ENCODE measurements around the gene ZNF565. TPM values are rescaled to one million over a fixed set of nuclear protein-coding genes. Genes with fewer than 3 reads are reported as not detected.
"Not testable (repeated sequence)": the region's sequence is repeated elsewhere in the genome, so short reads cannot be mapped to it uniquely, and the experiment has no call there.

Gene ZNF565
- total RNA-seq, 1 donor from 2014 or later: 6.6 TPM

DNA sequence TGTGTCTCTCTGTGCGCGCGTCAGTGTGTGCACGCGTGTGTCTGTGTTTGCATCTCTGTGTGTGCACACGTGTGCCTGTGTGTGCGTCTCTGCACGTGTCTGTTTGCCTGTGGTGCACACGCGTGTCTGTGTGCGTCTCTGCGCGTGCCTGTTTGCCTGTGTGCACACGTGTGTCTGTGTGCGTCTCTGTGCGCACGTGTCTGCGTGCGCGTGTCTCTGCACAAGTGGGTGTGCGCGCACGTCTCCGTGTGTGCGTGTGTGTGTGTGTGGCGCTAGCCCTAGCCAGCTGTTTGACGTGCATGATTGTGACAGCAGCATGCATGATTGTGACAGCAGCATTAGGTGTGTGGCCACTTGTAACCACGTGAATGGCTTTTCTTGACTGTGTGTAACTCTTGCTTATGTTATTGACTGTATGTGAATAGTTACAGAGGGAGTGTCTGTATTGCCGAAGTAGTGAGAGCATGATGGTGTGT lies 31.6 kb upstream of the ZNF565 start:
- Mint-ChIP-seq H3K27me3 (ENCODE audit: unreplicated experiment) (peaks cover 3% of the 10 kb centered on the region), H3K36me3 (ENCODE audit: unreplicated experiment) (peaks cover 2% of the 10 kb centered on the region), H3K4me3 (ENCODE audit: unreplicated experiment) (no peak overlapping the region), H3K27ac (ENCODE audit: unreplicated experiment) (no peak overlapping the region), H3K9me3 (ENCODE audit: unreplicated experiment) (peaks cover 20% of the 10 kb centered on the region), H3K4me1 (ENCODE audit: unreplicated experiment) (no peaks in the 10 kb centered on the region)
- TF ChIP-seq, protein P1, sequence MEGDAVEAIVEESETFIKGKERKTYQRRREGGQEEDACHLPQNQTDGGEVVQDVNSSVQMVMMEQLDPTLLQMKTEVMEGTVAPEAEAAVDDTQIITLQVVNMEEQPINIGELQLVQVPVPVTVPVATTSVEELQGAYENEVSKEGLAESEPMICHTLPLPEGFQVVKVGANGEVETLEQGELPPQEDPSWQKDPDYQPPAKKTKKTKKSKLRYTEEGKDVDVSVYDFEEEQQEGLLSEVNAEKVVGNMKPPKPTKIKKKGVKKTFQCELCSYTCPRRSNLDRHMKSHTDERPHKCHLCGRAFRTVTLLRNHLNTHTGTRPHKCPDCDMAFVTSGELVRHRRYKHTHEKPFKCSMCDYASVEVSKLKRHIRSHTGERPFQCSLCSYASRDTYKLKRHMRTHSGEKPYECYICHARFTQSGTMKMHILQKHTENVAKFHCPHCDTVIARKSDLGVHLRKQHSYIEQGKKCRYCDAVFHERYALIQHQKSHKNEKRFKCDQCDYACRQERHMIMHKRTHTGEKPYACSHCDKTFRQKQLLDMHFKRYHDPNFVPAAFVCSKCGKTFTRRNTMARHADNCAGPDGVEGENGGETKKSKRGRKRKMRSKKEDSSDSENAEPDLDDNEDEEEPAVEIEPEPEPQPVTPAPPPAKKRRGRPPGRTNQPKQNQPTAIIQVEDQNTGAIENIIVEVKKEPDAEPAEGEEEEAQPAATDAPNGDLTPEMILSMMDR (IDR thresholded peaks at IDR 0.05): no peak
- DNase-seq (ENCODE audit: extremely low spot score, unreplicated experiment): no peak

DNA sequence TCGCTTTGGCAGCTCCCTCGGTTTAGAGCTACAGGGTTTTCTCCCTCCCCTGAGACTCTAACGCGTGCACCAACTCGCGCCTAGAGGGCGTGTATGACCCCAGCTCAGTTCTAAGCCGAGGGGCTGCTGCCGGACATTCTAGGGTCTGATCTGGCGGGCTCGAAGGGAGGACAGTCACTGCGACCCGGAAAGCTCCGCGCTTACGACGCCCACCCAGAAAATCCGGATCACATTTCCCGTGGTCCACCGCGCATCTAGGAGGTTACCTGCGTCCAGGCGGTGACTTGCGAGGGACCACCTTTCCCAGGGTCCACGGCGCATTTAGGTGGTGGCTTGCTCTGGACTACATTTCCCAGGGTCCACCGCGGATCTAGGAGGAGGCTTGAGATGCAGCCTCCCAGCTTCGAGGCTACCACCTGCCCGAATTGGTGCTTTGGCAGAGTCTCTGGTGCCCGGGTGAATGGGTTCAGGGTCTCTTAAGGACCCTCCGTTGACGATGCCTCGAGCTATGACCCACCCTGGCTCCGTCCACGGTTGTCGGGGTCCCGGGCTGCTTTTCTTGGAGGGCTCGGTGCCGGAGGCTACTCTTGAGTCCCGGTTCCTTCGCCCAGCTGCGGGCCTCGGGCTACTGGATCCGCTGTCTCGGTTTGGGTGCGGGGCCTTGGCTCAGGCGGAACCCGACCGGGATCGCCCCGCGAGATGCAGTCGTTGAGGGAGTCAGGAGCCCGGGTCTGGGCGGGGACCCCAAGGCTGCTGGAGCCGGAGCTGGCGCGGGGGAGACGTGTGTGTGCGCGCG lies 30.9 kb upstream of the ZNF565 start:
- peaks cover 2% of the 10 kb centered on the region for H3K36me3 Mint-ChIP-seq (ENCODE audit: unreplicated experiment)
- no peaks in the 10 kb centered on the region for H3K4me1 Mint-ChIP-seq (ENCODE audit: unreplicated experiment)
- TF ChIP-seq, protein P1 (IDR thresholded peaks at IDR 0.05): no peak
- H3K27me3 Mint-ChIP-seq (ENCODE audit: unreplicated experiment): peaks cover 3% of the 10 kb centered on the region
- H3K9me3 Mint-ChIP-seq (ENCODE audit: unreplicated experiment): peaks cover 20% of the 10 kb centered on the region
- no peak overlapping the region for H3K27ac Mint-ChIP-seq (ENCODE audit: unreplicated experiment)
- no peak for DNase-seq (ENCODE audit: extremely low spot score, unreplicated experiment)
- no peak overlapping the region for H3K4me3 Mint-ChIP-seq (ENCODE audit: unreplicated experiment)

DNA sequence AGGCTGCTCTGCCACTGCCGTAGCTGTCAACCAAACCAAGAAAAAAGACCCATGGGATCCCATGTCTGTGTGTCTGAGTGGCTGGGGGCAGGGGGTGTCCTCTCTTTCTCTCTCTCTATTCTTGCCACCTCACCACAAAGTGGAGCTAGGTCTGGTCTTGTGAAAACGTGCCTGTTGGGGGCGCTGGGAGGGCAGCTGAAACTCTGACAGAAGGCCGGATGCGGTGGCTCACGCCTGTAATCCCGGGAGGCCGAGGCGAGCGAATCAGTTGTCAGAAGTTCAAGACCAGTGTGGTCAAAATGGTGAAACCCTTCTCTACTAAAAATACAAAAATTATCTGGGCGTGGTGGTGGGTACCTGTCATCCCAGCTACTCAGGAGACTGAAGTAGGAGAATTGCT lies 29.6 kb upstream of the ZNF565 start:
- Mint-ChIP-seq H3K27me3 (ENCODE audit: unreplicated experiment) (peaks cover 3% of the 10 kb centered on the region), H3K9me3 (ENCODE audit: unreplicated experiment) (peaks cover 24% of the 10 kb centered on the region), H3K27ac (ENCODE audit: unreplicated experiment) (no peak overlapping the region), H3K4me1 (ENCODE audit: unreplicated experiment) (no peaks in the 10 kb centered on the region), H3K4me3 (ENCODE audit: unreplicated experiment) (no peak overlapping the region), H3K36me3 (ENCODE audit: unreplicated experiment) (peaks cover 11% of the 10 kb centered on the region)
- no peak for DNase-seq (ENCODE audit: extremely low spot score, unreplicated experiment)
- TF ChIP-seq, protein P1 (IDR thresholded peaks at IDR 0.05): no peak

DNA sequence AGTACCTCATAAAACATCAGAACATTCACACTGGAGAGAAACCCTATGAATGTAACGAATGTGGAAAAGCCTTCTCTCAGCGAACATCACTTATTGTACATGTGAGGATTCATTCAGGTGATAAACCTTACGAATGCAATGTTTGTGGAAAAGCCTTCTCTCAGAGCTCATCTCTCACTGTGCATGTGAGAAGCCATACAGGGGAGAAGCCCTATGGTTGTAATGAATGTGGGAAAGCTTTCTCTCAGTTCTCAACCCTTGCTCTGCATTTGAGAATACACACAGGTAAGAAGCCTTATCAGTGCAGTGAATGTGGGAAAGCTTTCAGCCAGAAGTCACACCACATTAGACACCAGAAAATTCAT lies 22.5 kb upstream of the ZNF565 start:
- Mint-ChIP-seq H3K4me1 (ENCODE audit: unreplicated experiment) (no peaks in the 10 kb centered on the region), H3K36me3 (ENCODE audit: unreplicated experiment) (peaks cover 78% of the 10 kb centered on the region), H3K9me3 (ENCODE audit: unreplicated experiment) (peaks cover 38% of the 10 kb centered on the region), H3K4me3 (ENCODE audit: unreplicated experiment) (no peak overlapping the region), H3K27ac (ENCODE audit: unreplicated experiment) (no peak overlapping the region), H3K27me3 (ENCODE audit: unreplicated experiment) (no peaks in the 10 kb centered on the region)
- TF ChIP-seq, protein P1 (IDR thresholded peaks at IDR 0.05): no peak
- DNase-seq (ENCODE audit: extremely low spot score, unreplicated experiment): no peak

DNA sequence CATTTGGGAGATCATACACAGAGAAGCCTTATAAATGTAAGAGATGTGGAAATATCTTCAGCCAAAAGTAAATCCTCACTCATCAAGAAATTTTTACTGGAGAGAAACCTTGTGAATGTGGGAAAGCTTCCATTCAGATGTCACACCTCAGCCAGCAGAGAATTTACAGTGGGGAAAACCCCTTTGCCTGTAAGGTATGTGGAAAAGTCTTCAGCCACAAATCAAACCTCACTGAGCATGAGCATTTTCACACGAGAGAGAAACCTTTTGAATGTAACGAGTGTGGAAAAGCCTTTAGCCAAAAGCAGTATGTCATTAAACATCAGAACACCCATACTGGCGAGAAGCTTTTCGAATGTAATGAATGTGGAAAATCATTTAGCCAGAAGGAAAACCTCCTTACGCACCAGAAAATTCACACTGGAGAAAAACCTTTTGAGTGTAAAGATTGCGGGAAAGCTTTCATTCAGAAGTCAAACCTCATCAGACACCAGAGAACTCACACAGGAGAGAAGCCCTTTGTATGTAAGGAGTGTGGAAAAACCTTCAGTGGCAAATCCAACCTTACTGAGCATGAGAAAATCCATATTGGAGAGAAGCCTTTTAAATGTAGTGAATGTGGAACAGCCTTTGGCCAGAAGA lies 22.0 kb upstream of the ZNF565 start:
- H3K27me3 Mint-ChIP-seq (ENCODE audit: unreplicated experiment): no peaks in the 10 kb centered on the region
- no peak overlapping the region for H3K27ac Mint-ChIP-seq (ENCODE audit: unreplicated experiment)
- H3K4me1 Mint-ChIP-seq (ENCODE audit: unreplicated experiment): no peaks in the 10 kb centered on the region
- TF ChIP-seq, protein P1 (IDR thresholded peaks at IDR 0.05): no peak
- no peak for DNase-seq (ENCODE audit: extremely low spot score, unreplicated experiment)
- H3K36me3 Mint-ChIP-seq (ENCODE audit: unreplicated experiment): peaks cover 83% of the 10 kb centered on the region
- no peak overlapping the region for H3K4me3 Mint-ChIP-seq (ENCODE audit: unreplicated experiment)
- peaks cover 38% of the 10 kb centered on the region for H3K9me3 Mint-ChIP-seq (ENCODE audit: unreplicated experiment)

DNA sequence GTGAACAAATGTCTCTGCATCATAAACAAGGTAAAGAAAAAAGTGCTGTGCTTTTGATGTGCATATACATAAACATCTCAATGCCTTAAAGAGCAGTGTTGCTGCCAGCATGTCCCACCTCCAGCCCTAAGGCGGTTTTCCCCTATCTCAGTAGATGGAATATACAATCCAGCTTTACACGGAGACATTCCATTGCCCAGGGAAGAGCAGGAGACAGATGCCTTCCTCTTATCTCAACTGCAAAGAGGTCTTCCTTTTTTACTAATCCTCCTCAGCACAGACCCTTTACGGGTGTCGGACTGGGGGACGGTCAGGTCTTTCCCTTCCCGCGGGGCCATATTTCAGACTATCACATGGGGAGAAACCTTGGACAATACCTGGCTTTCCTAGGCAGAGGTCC lies 19.2 kb upstream of the ZNF565 start:
- not testable (repeated sequence) for H3K27ac Mint-ChIP-seq (ENCODE audit: unreplicated experiment); H3K4me3 Mint-ChIP-seq (ENCODE audit: unreplicated experiment)

More for the DNA sequence above, 19.2 kb upstream of the ZNF565 start:
- peaks cover 41% of the 10 kb centered on the region for H3K9me3 Mint-ChIP-seq (ENCODE audit: unreplicated experiment)
- H3K4me1 Mint-ChIP-seq (ENCODE audit: unreplicated experiment); DNase-seq (ENCODE audit: extremely low spot score, unreplicated experiment); H3K27me3 Mint-ChIP-seq (ENCODE audit: unreplicated experiment): not testable (repeated sequence)
- H3K36me3 Mint-ChIP-seq (ENCODE audit: unreplicated experiment): peaks cover 91% of the 10 kb centered on the region
